Chondrocyte (in vitro differentiated cells): ENCODE measurements around the gene FAM107B. TPM values are rescaled to one million over a fixed set of nuclear protein-coding genes. Genes with fewer than 3 reads are reported as not detected.

Source experiments
- DNase-seq: peaks from one replicate; pipeline ENCODE4 v3.0.0; 2021; ENCODE audit warnings: mixed read lengths, low spot score
- H3K27ac Mint-ChIP-seq: one replicate; pipeline ENCODE4 v1.8.0; 2021; ENCODE audit warnings: mild to moderate bottlenecking, moderate library complexity, mixed read lengths; ENCODE audit not compliant: unreplicated experiment
- H3K27me3 Mint-ChIP-seq: 2 replicates; pipeline ENCODE4 v1.8.0; 2021; ENCODE audit warnings: low read depth, mixed read lengths
- H3K36me3 Mint-ChIP-seq: 2 replicates; pipeline ENCODE4 v1.8.0; 2021; ENCODE audit warnings: low read depth, mixed read lengths
- H3K4me1 Mint-ChIP-seq: 2 replicates; pipeline ENCODE4 v1.8.0; 2021; ENCODE audit warnings: low read depth, mild to moderate bottlenecking, mixed read lengths
- H3K4me3 Mint-ChIP-seq: one replicate; pipeline ENCODE4 v1.8.0; 2021; ENCODE audit warnings: mild to moderate bottlenecking, moderate library complexity, mixed read lengths; ENCODE audit not compliant: unreplicated experiment
- H3K9me3 Mint-ChIP-seq: 2 replicates; pipeline ENCODE4 v1.8.0; 2021; ENCODE audit warnings: low read depth, mixed read lengths
- CTCF ChIP-seq: fragments of 200-600 bp; sonication (generic); IDR thresholded peaks from 2 replicates; pipeline ENCODE4 v1.5.0; 2021; ENCODE audit warnings: antibody characterized with exemption, mild to moderate bottlenecking, moderate library complexity
- total RNA-seq: library from RNA; stranded (reverse); gene quantifications from 3 replicates; pipeline ENCODE4 v1.2.1, GENCODE V29; 2021

The FAM107B gene
- total RNA-seq, 1 donor from 2014 or later, result 29.1 TPM

- H3K36me3 Mint-ChIP-seq, result no peaks in the 10 kb centered on the region
- no peak overlapping the region for H3K4me3 Mint-ChIP-seq
- DNase-seq, result no peak
- H3K27me3 Mint-ChIP-seq, result no peaks in the 10 kb centered on the region
- no peak for TF ChIP-seq CTCF
- peaks cover 44% of the 10 kb centered on the region for H3K4me1 Mint-ChIP-seq
- peak overlapping the region; percentile 3 for H3K27ac Mint-ChIP-seq
- H3K9me3 Mint-ChIP-seq, result no peaks in the 10 kb centered on the region
Measured at GRCh38 chr10:14474656-14475055, 300.0 kb downstream of the FAM107B start.

- Mint-ChIP-seq H3K9me3 (no peaks in the 10 kb centered on the region), H3K27ac (no peak overlapping the region), H3K4me1 (peaks cover 16% of the 10 kb centered on the region), H3K4me3 (no peak overlapping the region), H3K27me3 (no peaks in the 10 kb centered on the region), H3K36me3 (no peaks in the 10 kb centered on the region)
- TF ChIP-seq CTCF, result no peak
- DNase-seq, result no peak
Measured at GRCh38 chr10:14470920-14471319, 303.8 kb downstream of the FAM107B start.

DNA sequence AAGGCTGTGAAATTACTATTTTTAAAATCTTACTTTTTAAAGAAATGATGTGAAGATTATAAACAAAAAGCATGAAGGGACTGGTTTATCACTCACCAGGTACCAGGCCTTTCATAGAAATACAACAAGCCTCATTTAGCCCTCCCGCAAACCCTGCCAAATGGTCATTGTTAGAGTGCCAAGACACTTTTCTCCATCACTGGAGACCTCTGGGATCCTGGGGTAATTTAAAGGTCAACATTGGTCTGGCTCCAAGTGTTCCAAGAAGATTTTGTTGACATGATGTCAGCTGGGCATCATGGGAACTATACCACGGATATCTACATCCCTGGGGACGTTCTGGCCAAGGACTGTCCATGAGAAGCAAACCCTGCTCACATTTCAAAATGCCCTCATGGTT is 306.0 kb downstream of the FAM107B start:
- Mint-ChIP-seq H3K27ac (no peak overlapping the region), H3K9me3 (peaks cover 4% of the 10 kb centered on the region), H3K4me3 (no peak overlapping the region), H3K4me1 (peaks cover 6% of the 10 kb centered on the region), H3K27me3 (no peaks in the 10 kb centered on the region), H3K36me3 (no peaks in the 10 kb centered on the region)
- TF ChIP-seq CTCF, result no peak
- no peak for DNase-seq

Other genes starting within 250 kb of the FAM107B start
- gene CDNF, start 63.1 kb upstream of the FAM107B start, total RNA-seq, result 0.32 to 1.9 TPM (median 0.69 TPM) in 3 replicates
- 6.8 to 10.2 TPM (median 7.0 TPM) in 3 replicates for gene HSPA14, start 63.4 kb upstream of the FAM107B start, total RNA-seq
- 11.3 to 13.4 TPM (median 12.3 TPM) in 3 replicates for gene MSANTD7, start 63.4 kb upstream of the FAM107B start, total RNA-seq
- 8.3 to 13.1 TPM (median 9.2 TPM) in 3 replicates for gene SUV39H2, start 104.0 kb upstream of the FAM107B start, total RNA-seq
- gene DCLRE1C, start 179.2 kb upstream of the FAM107B start, total RNA-seq, result 7.1 to 7.4 TPM (median 7.4 TPM) in 3 replicates
- gene MEIG1, start 184.5 kb upstream of the FAM107B start, total RNA-seq, result not detected in 3 replicates